Measurements from ENCODE around the gene SORT1. TPM values are rescaled to one million over a fixed set of nuclear protein-coding genes. Genes with fewer than 3 reads are reported as not detected.

SORT1 gene
- total and polyA plus RNA-seq, 2 of the 8 experiments (the other 6 are each of a cell fraction or from before 2014, with no cell fraction given), result 18.7 to 69.6 TPM

DNA sequence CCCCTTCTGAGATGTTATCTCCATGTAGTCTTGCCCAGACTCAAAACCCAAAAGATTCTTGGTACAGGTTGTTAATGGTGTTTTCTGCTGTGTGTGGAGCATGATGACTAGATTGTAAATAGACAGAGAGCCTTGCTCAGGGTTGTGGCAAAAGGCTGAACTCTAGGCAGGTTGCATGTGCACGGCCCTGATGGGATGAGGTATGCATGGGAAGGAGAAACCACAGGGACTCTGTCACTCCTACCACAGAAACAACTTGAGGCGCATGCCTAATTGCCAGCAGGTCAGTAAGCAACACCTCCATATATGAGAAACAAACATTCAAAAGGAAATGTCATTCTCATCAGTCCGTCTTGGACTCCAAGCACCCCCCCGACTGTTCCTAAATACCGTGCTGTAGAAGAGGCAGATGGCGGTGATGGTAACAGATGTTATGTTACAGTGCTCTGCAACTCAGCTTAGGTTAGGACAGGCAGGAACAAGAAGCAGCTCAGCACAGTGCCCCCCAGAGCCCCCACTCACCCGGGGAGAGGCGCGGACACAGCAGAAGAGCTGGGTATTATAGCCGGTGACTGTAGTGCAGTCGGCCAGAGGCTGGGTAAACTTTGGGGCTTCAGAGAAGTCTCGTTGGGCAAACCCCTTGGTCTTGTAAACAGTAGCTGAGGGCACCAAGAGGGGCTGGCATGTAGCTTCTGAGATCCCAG lies 101.9 kb downstream of the SORT1 start:
- Histone ChIP-seq H3K23ac (ENCODE audit: insufficient read length) (no peak overlapping the region), H3K9me3 (ENCODE audit: insufficient read depth in 2 of 2, low read depth in 1 of 2, low read length in 1 of 2) (no peaks in the 10 kb centered on the region), H4K5ac (ENCODE audit: insufficient read length, low read depth, low read length) (no peak overlapping the region), H2BK12ac (ENCODE audit: low read depth, low read length) (no peak overlapping the region), H3K23me2 (ENCODE audit: low read depth, low read length) (no peaks in the 10 kb centered on the region), H2BK20ac (ENCODE audit: low read length) (no peak overlapping the region), H3K14ac (ENCODE audit: insufficient read length) (no peak overlapping the region), H2BK5ac (ENCODE audit: low read depth, low read length) (no peak overlapping the region), H2BK120ac (replicated peaks; ENCODE audit: low read depth, low read length) (no peak overlapping the region), H4K8ac (ENCODE audit: extremely low read depth, insufficient read depth, low read length) (no peak overlapping the region), H3K4me3 (ENCODE audit: extremely low read depth in 1 of 4, insufficient read depth in 2 of 4, low read depth in 3 of 4, low read length in 4 of 4) (no peak overlapping the region), H3K79me2 (ENCODE audit: control insufficient read depth in 1 of 2, insufficient read depth in 2 of 2, low read length in 2 of 2) (no peaks in the 10 kb centered on the region), H3K27ac (ENCODE audit: low read depth, low read length) (no peak overlapping the region), H3K4me2 (ENCODE audit: insufficient read depth in 1 of 2, low read depth in 2 of 2, low read length in 2 of 2) (no peak overlapping the region), H3K27me3 (replicated peaks in 1 of 4; ENCODE audit: control insufficient read depth in 3 of 4, extremely low read depth in 1 of 4, insufficient read depth in 3 of 4, low read length in 3 of 4) (no peaks in the 10 kb centered on the region; a peak in 1 of 7 replicates), H3K4me1 (replicated peaks in 1 of 4; ENCODE audit: control insufficient read depth in 3 of 4, insufficient read depth in 4 of 4, low read length in 3 of 4) (peaks cover 0 to 4% (median 0%) of the 10 kb centered on the region in 4 experiments; a peak in 1 of 7 replicates), H3K56ac (replicated peaks; ENCODE audit: insufficient read length, low read depth, low read length) (no peak overlapping the region), H2AFZ (ENCODE audit: low read length) (0 out of 2 replicates have a peak overlapping the region, but pooled peaks have one; percentile 71), H4K20me1 (replicated peaks in 1 of 2; ENCODE audit: control insufficient read depth in 1 of 2, insufficient read depth in 2 of 2, low read length in 2 of 2) (no peaks in the 10 kb centered on the region), H3K4ac (replicated peaks; ENCODE audit: insufficient read length, low read depth, low read length) (no peak overlapping the region), H2AK5ac (ENCODE audit: low read depth, low read length) (no peak overlapping the region), H3K36me3 (ENCODE audit: control insufficient read depth in 2 of 4, insufficient read depth in 4 of 4, low read length in 3 of 4) (no peaks in the 10 kb centered on the region), H3K9ac (replicated peaks in 1 of 4; ENCODE audit: extremely low read depth in 1 of 4, low read depth in 3 of 4, low read length in 3 of 4) (no peak overlapping the region), H3K18ac (ENCODE audit: extremely low read depth, low read length) (no peak overlapping the region), H4K91ac (replicated peaks; ENCODE audit: insufficient read length, low read length) (no peak overlapping the region), H2BK15ac (ENCODE audit: low read length) (no peak overlapping the region), H3K79me1 (ENCODE audit: low read depth, low read length) (no peaks in the 10 kb centered on the region)
- FAIRE-seq (no peak), DNase-seq (ENCODE audit: low read depth in 1 of 2, low spot score in 2 of 2) (no peak)
- 73% methylated on average over 12 of the region's 12 CpGs; no CpG with 5 or more reads in 1 of the 2 experiments for WGBS, 2 experiments (ENCODE audit: extremely low coverage in 1 of 2, insufficient coverage in 1 of 2, insufficient read length in 1 of 2, insufficient replicate concordance in 2 of 2, low coverage in 1 of 2, low lambda C conversion rate in 2 of 2, missing lambda C conversion rate in 1 of 2)
- CTCF ChIA-PET (ENCODE audit: partially characterized antibody), result interaction anchor here (0.6 to 4.6 kb wide), 15 partner anchors 10 to 237 kb away, joined by 3 to 34 read pairs (median 4); partner anchors contain the start of genes MYBPHL and SORT1
- POLR2A ChIA-PET (ENCODE audit: partially characterized antibody), result interaction anchor here (1.8 to 2.3 kb wide), 3 partner anchors 10 to 105 kb away, joined by 3 to 11 read pairs (median 9); partner anchors contain the start of genes MYBPHL and PSRC1
- TF ChIP-seq CBX8 (IDR thresholded peaks at IDR 0.05; ENCODE audit: borderline replicate concordance, low read depth, low read length) (no peak), TAF7 (optimal IDR thresholded peaks at IDR 0.05; ENCODE audit: borderline replicate concordance, low read depth, low read length) (no peak), POU5F1 (IDR thresholded peaks at IDR 0.05; ENCODE audit: low read depth, low read length) (no peak), CTBP2 (IDR thresholded peaks at IDR 0.05; ENCODE audit: borderline replicate concordance, insufficient read depth, insufficient read length, low read length) (no peak), RNF2 (IDR thresholded peaks at IDR 0.05; ENCODE audit: borderline replicate concordance, low read depth, low read length, missing control alignments, poor library complexity, severe bottlenecking) (no peak), ATF2 (IDR thresholded peaks at IDR 0.05; ENCODE audit: low read length) (no peak)
